Right lobe of liver (tissue), 4 donors: Measurements from ENCODE around the gene KLHL15.

Experiments used
- POLR2A ChIP-seq: fragments of 450-650 bp; IDR thresholded peaks from one replicate; pipeline ENCODE4 v1.6.1; 2017; ENCODE audit warnings: antibody characterized with exemption, mild to moderate bottlenecking
- TF ChIP-seq, protein P1 (sequence below), 4 donors: fragments of 200-600 bp in 3 of 4; fragments of 450-650 bp in 1 of 4; IDR thresholded peaks; one replicate each; pipeline versions ENCODE4 v1.5.1 to v1.8.0; 2016 to 2022; ENCODE audit warnings: antibody characterized with exemption in 4 of 4, mild to moderate bottlenecking in 2 of 4
- donor health status: DM: no; HTN: no; CAD: no.
- donor health status: DM: no; HTN: no; CAD: no.
- donor health status: DM: no; HTN: yes; CAD: no.

DNA sequence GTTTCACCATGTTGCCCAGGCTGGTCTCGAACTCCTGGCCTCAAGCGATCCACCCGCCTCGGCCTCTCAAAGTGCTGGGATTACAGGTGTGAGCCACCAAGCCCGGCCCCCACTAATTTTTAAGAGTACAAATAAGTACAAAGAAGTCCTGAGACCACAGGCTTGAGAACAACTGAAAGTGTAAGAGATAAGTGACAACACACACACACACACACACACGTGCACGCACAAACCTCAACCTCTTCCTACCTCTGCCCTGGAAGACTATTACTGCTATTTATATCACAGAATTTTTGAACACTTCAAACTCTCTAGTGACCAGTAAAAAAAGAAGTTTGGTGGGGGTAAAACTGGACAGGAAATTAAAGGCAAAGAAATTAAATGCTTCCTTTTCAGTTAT, 7.5 kb downstream of the KLHL15 start:
- no peak for TF ChIP-seq POLR2A
- TF ChIP-seq, protein P1, sequence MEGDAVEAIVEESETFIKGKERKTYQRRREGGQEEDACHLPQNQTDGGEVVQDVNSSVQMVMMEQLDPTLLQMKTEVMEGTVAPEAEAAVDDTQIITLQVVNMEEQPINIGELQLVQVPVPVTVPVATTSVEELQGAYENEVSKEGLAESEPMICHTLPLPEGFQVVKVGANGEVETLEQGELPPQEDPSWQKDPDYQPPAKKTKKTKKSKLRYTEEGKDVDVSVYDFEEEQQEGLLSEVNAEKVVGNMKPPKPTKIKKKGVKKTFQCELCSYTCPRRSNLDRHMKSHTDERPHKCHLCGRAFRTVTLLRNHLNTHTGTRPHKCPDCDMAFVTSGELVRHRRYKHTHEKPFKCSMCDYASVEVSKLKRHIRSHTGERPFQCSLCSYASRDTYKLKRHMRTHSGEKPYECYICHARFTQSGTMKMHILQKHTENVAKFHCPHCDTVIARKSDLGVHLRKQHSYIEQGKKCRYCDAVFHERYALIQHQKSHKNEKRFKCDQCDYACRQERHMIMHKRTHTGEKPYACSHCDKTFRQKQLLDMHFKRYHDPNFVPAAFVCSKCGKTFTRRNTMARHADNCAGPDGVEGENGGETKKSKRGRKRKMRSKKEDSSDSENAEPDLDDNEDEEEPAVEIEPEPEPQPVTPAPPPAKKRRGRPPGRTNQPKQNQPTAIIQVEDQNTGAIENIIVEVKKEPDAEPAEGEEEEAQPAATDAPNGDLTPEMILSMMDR (IDR thresholded peaks at IDR 0.05) = no peak
